Tibial nerve (tissue), 4 donors: ENCODE results near the gene CDH13. TPM values are rescaled to one million over a fixed set of nuclear protein-coding genes. Genes with fewer than 3 reads are reported as not detected.

ENCODE experiments used
- DNase-seq, 2 donors: peaks; one replicate each; pipeline ENCODE4 v3.0.0-alpha.2; 2019; ENCODE audit warnings: low spot score in 2 of 2
- H3K27ac ChIP-seq, 4 donors: fragments of 200-600 bp; sonication (generic) in 3 of 4; one replicate each; pipeline ENCODE4 v1.5.1; 2017 to 2019; ENCODE audit warnings: mild to moderate bottlenecking in 1 of 4
- H3K27me3 ChIP-seq, 2 donors: fragments of 200-600 bp; sonication (generic) in 1 of 2; one replicate each; pipeline versions ENCODE4 v1.5.1 to v1.6.0; 2017 to 2019
- H3K36me3 ChIP-seq, 3 donors: fragments of 200-600 bp; sonication (generic); one replicate each; pipeline ENCODE4 v1.5.1; 2018 to 2019
- H3K4me1 ChIP-seq, 4 donors: fragments of 200-600 bp; sonication (generic) in 3 of 4; one replicate each; pipeline ENCODE4 v1.5.1; 2017 to 2019
- H3K4me3 ChIP-seq, 4 donors: fragments of 200-600 bp; sonication (generic) in 3 of 4; one replicate each; pipeline ENCODE4 v1.5.1; 2017 to 2019; ENCODE audit warnings: mild to moderate bottlenecking in 1 of 4, moderate library complexity in 1 of 4
- H3K9me3 ChIP-seq, 4 donors: fragments of 200-600 bp; sonication (generic) in 3 of 4; one replicate each; pipeline ENCODE4 v1.5.1; 2017 to 2019
- CTCF ChIP-seq, 5 experiments: fragments of 200-600 bp in 3 of 5; fragments of 450-650 bp in 2 of 5; sonication (generic) in 3 of 5; IDR thresholded peaks; one replicate each; pipeline ENCODE4 v1.5.1; 2016 to 2019; ENCODE audit warnings: antibody characterized with exemption in 5 of 5, mild to moderate bottlenecking in 3 of 5, moderate library complexity in 2 of 5
- EP300 ChIP-seq, 2 donors: sonication (generic); formaldehyde crosslinking; IDR thresholded peaks; one replicate each; pipeline ENCODE4 v1.6.1; 2017; ENCODE audit warnings: antibody characterized with exemption in 2 of 2, mild to moderate bottlenecking in 1 of 2
- POLR2A ChIP-seq, 2 donors: fragments of 450-650 bp; IDR thresholded peaks; one replicate each; pipeline ENCODE4 v1.6.1; 2017; ENCODE audit warnings: antibody characterized with exemption in 2 of 2, mild to moderate bottlenecking in 2 of 2, moderate library complexity in 2 of 2
- WGBS, 2 donors: methylation state at CpG; one replicate each; pipeline ENCODE4 v1.1.5; 2018; 5-methylcytosine and 5-hydroxymethylcytosine counted together
- total RNA-seq, 4 donors: library from RNA; depleted of rRNA; stranded (reverse); fragments of >200 nt; gene quantifications; one replicate each; pipeline ENCODE4 v1.1.0, GENCODE V29; 2016

CDH13 gene
- total RNA-seq, 4 donors from 2014 or later, result 4.1 to 14.4 (median 5.8) TPM

GRCh38 chr16:83831456-83831987 lies 1204.8 kb downstream of the CDH13 start:
- DNase-seq, result no peak
- WGBS, 2 donors, result 46 to 49% methylated on average over 5 of the region's 5 CpGs
- Histone ChIP-seq H3K36me3 (no peaks in the 10 kb centered on the region), H3K9me3 (no peaks in the 10 kb centered on the region), H3K27ac (no peak overlapping the region), H3K4me3 (no peak overlapping the region), H3K27me3 (no peaks in the 10 kb centered on the region), H3K4me1 (no peaks in the 10 kb centered on the region)
- TF ChIP-seq EP300 (IDR thresholded peaks at IDR 0.05), result no peak
- no peak for TF ChIP-seq CTCF (IDR thresholded peaks at IDR 0.05)
- TF ChIP-seq POLR2A (IDR thresholded peaks at IDR 0.05), result no peak

GRCh38 chr16:83833921-83834320 lies 1207.2 kb downstream of the CDH13 start:
- H3K36me3 ChIP-seq, result no peaks in the 10 kb centered on the region
- WGBS, 2 donors, result 94 to 98% methylated on average over 2 of the region's 2 CpGs
- TF ChIP-seq EP300 (IDR thresholded peaks at IDR 0.05) (no peak), POLR2A (IDR thresholded peaks at IDR 0.05) (no peak), CTCF (IDR thresholded peaks at IDR 0.05) (no peak)

GRCh38 chr16:83835586-83836566 lies 1209.1 kb downstream of the CDH13 start:
- Histone ChIP-seq H3K9me3 (no peaks in the 10 kb centered on the region), H3K36me3 (no peaks in the 10 kb centered on the region), H3K4me1 (no peaks in the 10 kb centered on the region), H3K27ac (no peak overlapping the region), H3K4me3 (no peak overlapping the region), H3K27me3 (no peaks in the 10 kb centered on the region)
- 57 to 59% methylated on average over 10 of the region's 10 CpGs for WGBS, 2 donors
- TF ChIP-seq CTCF (IDR thresholded peaks at IDR 0.05) (no peak), POLR2A (IDR thresholded peaks at IDR 0.05) (no peak), EP300 (IDR thresholded peaks at IDR 0.05) (no peak)
- DNase-seq, result no peak

More at GRCh38 chr16:83833921-83834320, 1207.2 kb downstream of the CDH13 start:
- no peak overlapping the region for H3K27ac ChIP-seq
- H3K27me3 ChIP-seq, result no peaks in the 10 kb centered on the region
- H3K4me3 ChIP-seq, result no peak overlapping the region
- H3K9me3 ChIP-seq, result no peaks in the 10 kb centered on the region
- no peaks in the 10 kb centered on the region for H3K4me1 ChIP-seq
- DNase-seq, result no peak

GRCh38 chr16:83837566-83837965 lies 1210.8 kb downstream of the CDH13 start:
- TF ChIP-seq POLR2A (IDR thresholded peaks at IDR 0.05) (no peak), CTCF (IDR thresholded peaks at IDR 0.05) (no peak), EP300 (IDR thresholded peaks at IDR 0.05) (no peak)
- 93 to 95% methylated on average over 4 of the region's 4 CpGs for WGBS, 2 donors
- no peak for DNase-seq

GRCh38 chr16:83838151-83838550 lies 1211.4 kb downstream of the CDH13 start:
- WGBS, 2 donors, result 50 to 76% methylated on average over 4 of the region's 4 CpGs
- no peaks in the 10 kb centered on the region for H3K9me3 ChIP-seq
- DNase-seq, result no peak
- no peaks in the 10 kb centered on the region for H3K27me3 ChIP-seq
- H3K4me3 ChIP-seq, result no peak overlapping the region
- no peaks in the 10 kb centered on the region for H3K36me3 ChIP-seq
- H3K27ac ChIP-seq, result no peak overlapping the region
- H3K4me1 ChIP-seq, result no peaks in the 10 kb centered on the region
- TF ChIP-seq POLR2A (IDR thresholded peaks at IDR 0.05) (no peak), CTCF (IDR thresholded peaks at IDR 0.05) (no peak), EP300 (IDR thresholded peaks at IDR 0.05) (no peak)

More at GRCh38 chr16:83837566-83837965, 1210.8 kb downstream of the CDH13 start:
- no peaks in the 10 kb centered on the region for H3K36me3 ChIP-seq
- H3K9me3 ChIP-seq, result no peaks in the 10 kb centered on the region
- no peaks in the 10 kb centered on the region for H3K4me1 ChIP-seq
- no peaks in the 10 kb centered on the region for H3K27me3 ChIP-seq
- H3K27ac ChIP-seq, result no peak overlapping the region
- no peak overlapping the region for H3K4me3 ChIP-seq
